ENCODE data around the gene EXOC3L1. TPM values are rescaled to one million over a fixed set of nuclear protein-coding genes. Genes with fewer than 3 reads are reported as not detected.

Gene EXOC3L1
- total RNA-seq, 1 experiment from 2014 or later, result not detected

GRCh38 chr16:67188798-67189197 is 1.1 kb downstream of the EXOC3L1 start:
- H3K4me2 ChIP-seq, result no peak overlapping the region
- peaks cover 18% of the 10 kb centered on the region for H3K79me2 ChIP-seq (ENCODE audit: low read depth)
- intact Hi-C loops (cut with micrococcal nuclease; ENCODE audit: unreplicated experiment), result no loop called here
- POLR2A ChIA-PET (ENCODE audit: unreplicated experiment), result no interaction called here
- H3F3A ChIP-seq (ENCODE audit: insufficient read depth, low read depth), result peaks cover 20% of the 10 kb centered on the region; the same call in 1 of the 2 replicates
- no peak overlapping the region for H3K27ac ChIP-seq
- BruUV-seq (replicated peaks), result no TSS peak
- CTCF ChIA-PET, result no interaction called here
- H3K9me3 ChIP-seq (ENCODE audit: insufficient read depth, low read depth), result no peaks in the 10 kb centered on the region
- no peaks in the 10 kb centered on the region for H3K9me2 ChIP-seq (ENCODE audit: insufficient read depth)
- no peaks in the 10 kb centered on the region for H3K27me3 ChIP-seq (ENCODE audit: insufficient read depth, low read depth)
- H4K20me1 ChIP-seq (ENCODE audit: insufficient read depth), result peaks cover 6% of the 10 kb centered on the region; the same call in 1 of the 2 replicates
- peaks cover 41% of the 10 kb centered on the region for H3K4me1 ChIP-seq (replicated peaks; ENCODE audit: insufficient read depth)
- H3K36me3 ChIP-seq (ENCODE audit: low read depth), result no peaks in the 10 kb centered on the region
- H3K4me3 ChIP-seq, result no peak overlapping the region
- no peak overlapping the region for H2AFZ ChIP-seq
- TF ChIP-seq CTCF (conservative IDR thresholded peaks at IDR 0.05), result no peak
- TF ChIP-seq EZH2 (IDR thresholded peaks at IDR 0.05; ENCODE audit: low read depth), result no peak
- DNase-seq, result peak in 1 of 2 experiments; percentile 27

DNA sequence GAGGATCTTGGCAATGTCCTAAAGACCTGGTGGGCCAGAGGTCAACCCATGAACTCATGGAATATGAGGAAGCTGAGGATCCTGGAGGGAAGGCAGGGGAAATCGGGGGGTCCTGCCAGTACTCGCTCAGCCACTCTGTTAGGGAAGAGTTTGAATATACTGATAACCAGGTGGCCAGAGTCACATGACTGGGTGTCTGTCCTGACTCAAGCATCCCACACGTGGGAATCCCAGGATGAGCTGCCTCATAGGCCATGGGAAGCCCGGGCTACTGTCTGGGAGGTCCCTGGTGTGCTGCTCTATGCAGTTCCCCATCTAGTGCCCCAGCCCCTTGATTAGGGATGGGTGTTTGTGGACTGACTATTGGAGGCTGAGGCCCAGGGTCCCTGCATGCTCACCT is 1.6 kb downstream of the EXOC3L1 start:
- Histone ChIP-seq H3K4me2 (no peak overlapping the region), H4K20me1 (ENCODE audit: insufficient read depth) (peaks cover 2% of the 10 kb centered on the region; the same call in 1 of the 2 replicates), H3K9me2 (ENCODE audit: insufficient read depth) (no peaks in the 10 kb centered on the region), H3K4me1 (replicated peaks; ENCODE audit: insufficient read depth) (peaks cover 36% of the 10 kb centered on the region), H3K36me3 (ENCODE audit: low read depth) (no peaks in the 10 kb centered on the region), H3K79me2 (ENCODE audit: low read depth) (peaks cover 13% of the 10 kb centered on the region), H3F3A (ENCODE audit: insufficient read depth, low read depth) (peaks cover 16% of the 10 kb centered on the region; the same call in 1 of the 2 replicates), H3K9me3 (ENCODE audit: insufficient read depth, low read depth) (no peaks in the 10 kb centered on the region), H3K27ac (no peak overlapping the region), H3K27me3 (ENCODE audit: insufficient read depth, low read depth) (no peaks in the 10 kb centered on the region), H3K4me3 (no peak overlapping the region), H2AFZ (no peak overlapping the region)
- TF ChIP-seq EZH2 (IDR thresholded peaks at IDR 0.05; ENCODE audit: low read depth), result no peak
- TF ChIP-seq CTCF (conservative IDR thresholded peaks at IDR 0.05), result no peak
- POLR2A ChIA-PET (ENCODE audit: unreplicated experiment), result no interaction called here
- BruUV-seq (replicated peaks), result no TSS peak
- CTCF ChIA-PET, result no interaction called here
- intact Hi-C loops (cut with micrococcal nuclease; ENCODE audit: unreplicated experiment), result no loop called here
- peak in 1 of 2 experiments; percentile 20 for DNase-seq

DNA sequence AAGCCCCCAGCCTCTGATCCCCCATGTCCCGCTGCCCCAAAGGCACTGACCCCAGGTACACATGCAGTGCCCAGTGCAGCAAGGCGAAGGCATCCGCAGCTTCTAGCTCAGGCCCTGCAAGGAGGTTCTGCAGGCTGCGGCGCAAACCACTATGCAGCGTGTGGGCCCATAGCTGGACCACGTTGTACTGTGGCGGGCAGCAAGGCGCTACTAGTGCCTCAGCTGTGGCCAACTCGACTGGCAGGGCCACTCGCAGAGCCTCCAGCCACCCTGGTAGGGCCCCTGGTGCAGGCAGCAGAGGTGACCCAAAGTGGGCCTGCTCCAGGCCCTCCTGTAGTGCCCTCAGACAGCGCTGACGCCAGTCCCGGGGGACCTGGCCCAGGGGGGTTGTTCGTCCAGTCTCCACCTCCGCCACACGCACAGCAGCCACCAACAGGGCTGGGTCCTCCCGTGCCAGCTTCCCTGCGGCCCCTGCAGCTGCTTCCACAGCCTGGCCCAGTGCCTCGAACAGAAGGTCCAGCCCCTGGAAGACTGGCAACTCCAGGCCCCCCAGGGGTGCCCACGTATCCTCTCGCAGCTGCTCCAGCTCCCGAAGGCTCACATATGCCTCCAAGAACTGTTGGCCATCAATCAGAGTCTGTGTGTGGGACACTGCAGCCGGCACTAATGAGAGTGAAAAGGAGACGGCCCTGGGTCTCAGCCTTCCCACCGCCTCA is 2.6 kb downstream of the EXOC3L1 start:
- no TSS peak for BruUV-seq (replicated peaks)
- peaks cover 40% of the 10 kb centered on the region for H3K4me1 ChIP-seq (replicated peaks; ENCODE audit: insufficient read depth)
- no peaks in the 10 kb centered on the region for H3K9me3 ChIP-seq (ENCODE audit: insufficient read depth, low read depth)
- intact Hi-C loops (cut with micrococcal nuclease; ENCODE audit: unreplicated experiment), result no loop called here
- H3K9me2 ChIP-seq (ENCODE audit: insufficient read depth), result no peaks in the 10 kb centered on the region
- H4K20me1 ChIP-seq (ENCODE audit: insufficient read depth), result no peaks in the 10 kb centered on the region
- H3K27ac ChIP-seq, result no peak overlapping the region
- DNase-seq, result no peak
- POLR2A ChIA-PET (ENCODE audit: unreplicated experiment), result interaction anchor here (0.6 kb wide), 1 partner anchor 9 kb away, joined by 3 read pairs; no protein-coding TSS in a partner anchor
- no peak overlapping the region for H3K4me3 ChIP-seq
- CTCF ChIA-PET, result interaction anchor here (1.0 kb wide), 1 partner anchor 60 kb away, joined by 4 read pairs; no protein-coding TSS in a partner anchor
- TF ChIP-seq CTCF (conservative IDR thresholded peaks at IDR 0.05) (no peak), EZH2 (IDR thresholded peaks at IDR 0.05; ENCODE audit: low read depth) (no peak)
- H2AFZ ChIP-seq, result no peak overlapping the region
- no peaks in the 10 kb centered on the region for H3K36me3 ChIP-seq (ENCODE audit: low read depth)
- peak overlapping the region; percentile 46 for H3K4me2 ChIP-seq
- H3F3A ChIP-seq (ENCODE audit: insufficient read depth, low read depth), result peaks cover 20% of the 10 kb centered on the region; the same call in 1 of the 2 replicates
- H3K27me3 ChIP-seq (ENCODE audit: insufficient read depth, low read depth), result no peaks in the 10 kb centered on the region
- peaks cover 12% of the 10 kb centered on the region for H3K79me2 ChIP-seq (ENCODE audit: low read depth)

All from PC-9 (cell line).